SK-MEL-5 (cell line): ENCODE results near the gene UTP11. TPM values are rescaled to one million over a fixed set of nuclear protein-coding genes. Genes with fewer than 3 reads are reported as not detected.
"Not testable (repeated sequence)": the region's sequence is repeated elsewhere in the genome, so short reads cannot be mapped to it uniquely, and the experiment has no call there.

Experiments
- DNase-seq: peaks from one replicate; pipeline ENCODE4 v3.0.0-alpha.2; 2016; ENCODE audit warnings: low read depth, low spot score
- in situ Hi-C: cut with HindIII; loops from 2 replicates; pipeline ENCODE4 v1.10.0; 2016; ENCODE audit warnings: low sequenced_read_pairs, high pct_unique_total_duplicates, low pct_unique_long_range_greater_than_20kb
- total RNA-seq: library from RNA; depleted of rRNA; stranded (reverse); fragments of >200 nt; shearing (Covaris generic); gene quantifications from 2 replicates; pipeline ENCODE4 v1.2.3, GENCODE V29; 2014

UTP11 gene
- total RNA-seq, 1 experiment from 2014 or later = 73.1 TPM

DNA sequence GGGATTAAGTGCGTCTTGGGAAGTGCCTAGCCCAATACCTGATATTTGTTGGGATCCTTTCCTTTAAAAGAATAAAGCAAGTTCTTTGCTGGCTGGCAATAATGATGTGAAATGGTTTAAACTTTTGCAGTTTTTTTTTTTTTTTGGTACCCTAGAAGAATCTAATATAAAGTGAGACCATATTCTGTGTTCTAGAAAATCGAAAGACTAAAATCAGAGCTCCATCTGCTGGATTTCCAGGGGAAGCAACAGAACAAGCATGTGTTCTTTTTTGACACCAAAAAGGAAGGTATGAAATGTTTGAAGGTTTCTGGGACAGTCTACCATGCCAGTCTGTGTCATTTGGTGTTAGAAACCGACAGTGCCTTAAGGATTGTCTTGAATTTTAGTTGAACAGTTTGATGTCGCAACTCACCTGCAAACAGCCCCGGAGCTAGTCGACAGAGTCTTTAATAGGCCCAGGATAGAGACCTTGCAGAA lies 6.4 kb downstream of the UTP11 start:
- in situ Hi-C loops = no loop called here
- peak; percentile 66 for DNase-seq

- in situ Hi-C loops = no loop called here
These were observed 7.9 kb downstream of the UTP11 start for GRCh38 chr1:38020396-38020795.

GRCh38 chr1:38021969-38022368 lies 9.4 kb downstream of the UTP11 start:
- DNase-seq = no peak
- in situ Hi-C loops = no loop called here

More at GRCh38 chr1:38020396-38020795, 7.9 kb downstream of the UTP11 start:
- DNase-seq = no peak

GRCh38 chr1:38022810-38023209 lies 10.3 kb downstream of the UTP11 start:
- in situ Hi-C loops = no loop called here
- DNase-seq = no peak

GRCh38 chr1:38025233-38025632 lies 12.7 kb downstream of the UTP11 start:
- DNase-seq = no peak
- in situ Hi-C loops = no loop called here

- no peak for DNase-seq
- in situ Hi-C loops = no loop called here
These were observed 13.1 kb downstream of the UTP11 start for GRCh38 chr1:38025664-38026063.

GRCh38 chr1:38026592-38027200 lies 14.2 kb downstream of the UTP11 start:
- peak; percentile 78 for DNase-seq
- in situ Hi-C loops = no loop called here

DNA sequence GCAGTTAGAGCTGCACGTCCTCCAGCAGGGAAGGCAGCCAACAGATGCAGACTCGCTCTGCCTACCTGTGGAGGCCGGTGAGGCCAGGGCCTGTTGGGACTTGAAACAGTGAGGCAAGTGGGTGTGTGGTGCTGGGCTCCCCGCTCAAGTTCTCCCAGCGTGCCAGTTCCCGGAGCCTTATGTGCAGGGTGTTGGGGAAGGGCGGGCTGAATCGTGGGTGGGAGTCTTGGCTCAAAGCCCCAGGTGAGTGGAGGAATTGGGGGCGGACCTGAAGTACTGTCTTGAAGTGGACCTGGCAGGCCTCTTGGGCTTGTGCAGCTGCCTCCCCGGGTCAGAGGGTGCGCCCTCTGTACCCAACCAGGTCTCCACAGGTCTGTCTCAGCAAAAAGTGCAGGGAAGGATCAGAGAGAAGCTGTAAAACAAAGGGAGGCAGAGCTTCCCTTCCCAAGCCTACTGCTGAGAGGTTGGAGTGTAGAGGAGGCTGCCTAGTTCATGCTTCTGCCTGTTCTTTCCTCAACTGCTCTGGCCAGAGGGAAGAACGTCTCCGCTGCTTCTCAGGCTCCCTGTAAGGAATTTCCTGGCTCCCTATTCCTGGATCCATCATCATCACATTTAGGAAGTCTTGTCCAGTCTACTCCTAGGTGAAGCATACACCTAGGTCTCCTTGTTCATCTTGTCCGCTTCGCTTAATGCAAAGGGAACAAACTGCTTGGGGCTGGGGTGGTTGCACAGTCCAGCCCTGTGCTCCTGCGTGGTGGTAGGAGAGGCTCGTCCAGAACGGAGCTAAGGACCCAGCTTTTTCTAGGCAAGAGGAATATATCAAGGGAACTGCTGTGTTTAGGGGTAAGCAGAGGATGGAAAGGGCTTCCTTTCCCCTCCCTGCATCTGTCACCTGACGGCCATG lies 14.9 kb downstream of the UTP11 start:
- in situ Hi-C loops = no loop called here
- no peak for DNase-seq

DNA sequence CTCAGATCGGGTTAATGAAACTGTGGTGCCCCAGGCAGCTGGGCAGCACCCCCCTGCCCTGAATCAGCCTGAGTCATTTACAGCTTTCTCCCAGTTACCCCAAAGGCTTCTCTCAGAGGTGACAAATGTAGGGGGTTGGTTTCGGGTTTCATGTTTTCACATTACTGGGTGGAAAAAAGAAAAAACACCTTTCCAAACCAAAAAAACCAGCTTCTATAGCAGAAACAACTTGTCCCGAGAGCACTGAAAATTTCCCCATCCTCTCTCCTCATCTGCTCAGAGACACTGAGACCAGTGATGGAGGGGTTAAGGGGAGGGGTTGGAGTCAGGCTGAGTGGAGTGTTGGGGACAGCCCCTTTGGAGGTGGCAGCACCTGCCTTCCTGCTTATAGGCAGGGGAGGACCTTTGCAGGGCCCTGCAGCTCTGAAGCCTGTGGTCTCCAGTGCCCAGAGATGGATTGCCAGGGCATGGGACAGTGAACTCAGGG lies 15.6 kb downstream of the UTP11 start:
- in situ Hi-C loops = no loop called here
- no peak for DNase-seq

DNA sequence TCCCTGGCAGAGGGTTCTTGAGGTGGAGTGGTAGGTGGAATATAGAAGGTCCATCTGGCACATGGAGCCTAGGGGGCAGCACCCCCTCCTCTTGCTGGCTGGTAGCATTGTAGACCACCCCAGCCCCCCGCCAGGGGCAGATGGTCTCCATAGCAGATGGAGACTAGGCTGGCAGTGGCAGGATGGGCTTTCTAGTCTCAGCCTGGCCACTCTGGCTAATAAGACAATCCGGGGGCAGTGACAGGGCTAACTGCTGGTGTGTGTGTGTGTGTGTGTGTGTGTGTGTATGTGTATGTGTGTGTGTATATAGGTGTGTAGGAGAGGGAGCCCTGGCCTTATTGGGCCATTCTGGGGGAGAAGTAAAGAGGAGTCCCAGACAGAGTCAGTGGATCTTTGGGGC lies 16.1 kb downstream of the UTP11 start:
- DNase-seq = no peak
- in situ Hi-C loops = no loop called here

DNA sequence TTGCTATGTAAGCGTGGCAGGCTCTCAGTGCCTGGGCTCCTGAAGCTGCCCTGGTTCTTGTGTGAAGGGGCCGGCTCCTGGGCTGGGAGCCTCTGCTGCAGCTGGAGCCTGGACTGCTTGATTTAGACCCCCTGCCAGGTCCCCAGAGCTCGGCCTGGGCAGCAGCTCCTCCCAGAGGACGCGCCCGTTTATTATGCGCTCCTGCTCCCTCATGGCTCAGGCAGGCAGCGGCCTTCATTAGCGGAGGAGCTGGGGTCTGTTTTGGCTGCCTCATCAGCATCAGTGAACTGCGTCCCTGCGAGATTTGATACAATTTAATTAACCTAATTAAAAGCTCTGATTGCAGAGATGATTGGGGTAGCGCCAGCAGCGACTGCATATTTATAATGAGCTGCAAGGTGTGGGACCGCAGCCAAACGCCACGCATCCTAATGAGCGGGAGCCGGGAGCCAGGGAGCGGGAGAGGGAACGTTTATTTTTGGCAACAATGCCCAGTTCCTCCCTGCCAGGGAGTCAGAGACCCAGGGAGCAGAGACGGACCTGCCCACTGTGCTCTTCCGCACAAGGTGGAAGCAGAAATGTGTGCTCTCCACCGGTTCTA lies 16.6 kb downstream of the UTP11 start:
- in situ Hi-C loops = no loop called here
- no peak for DNase-seq

- DNase-seq = peak; percentile 73
- in situ Hi-C loops = no loop called here
These were observed 17.4 kb downstream of the UTP11 start for GRCh38 chr1:38029685-38030511.

DNA sequence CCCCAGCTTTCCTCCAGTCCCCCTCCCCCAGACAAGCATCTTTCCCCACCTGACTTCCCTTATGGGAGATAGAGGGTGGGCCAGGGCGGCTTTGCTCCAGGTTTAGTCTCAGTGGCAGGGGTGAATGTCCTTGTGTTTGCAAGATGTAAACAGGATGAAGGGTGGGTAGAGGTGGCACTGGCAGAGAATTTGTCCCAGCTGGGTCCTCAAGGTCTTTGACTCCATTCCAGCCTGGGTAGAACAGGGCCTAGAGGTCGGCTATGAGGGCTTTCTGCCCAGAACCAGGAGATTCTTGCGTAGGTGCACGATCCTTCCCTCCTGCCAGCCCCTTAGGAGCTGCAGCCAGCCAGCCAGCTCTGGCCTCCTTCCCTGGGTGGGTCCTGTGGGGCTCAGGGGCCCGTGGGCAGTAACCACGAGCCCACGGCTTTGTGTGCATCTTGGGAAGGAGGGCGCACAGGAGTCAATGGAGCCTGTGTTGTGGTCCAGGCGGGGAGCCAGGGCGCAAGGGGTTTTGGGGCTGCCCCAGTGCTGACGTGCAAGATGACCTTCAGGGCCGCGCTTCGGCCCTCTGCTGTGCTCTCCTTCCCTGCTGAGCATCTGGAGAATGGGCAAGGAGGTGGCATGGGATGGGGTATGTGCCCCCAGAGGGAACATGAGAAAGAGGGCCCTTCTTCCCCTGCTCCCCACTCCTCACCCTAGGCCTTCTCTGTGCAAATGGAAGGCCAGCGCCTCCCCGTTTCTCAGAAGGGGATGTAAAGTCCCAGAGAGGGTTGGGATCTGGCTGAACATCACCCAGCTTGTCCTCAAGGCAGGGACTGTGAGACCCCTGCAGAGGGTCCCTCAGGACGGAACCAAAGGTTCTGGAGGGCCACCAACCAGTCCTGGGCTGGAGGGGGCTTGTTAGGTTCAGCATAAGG lies 18.3 kb downstream of the UTP11 start:
- DNase-seq = peak; percentile 94
- in situ Hi-C loops = no loop called here

- in situ Hi-C loops = no loop called here
- peak; percentile 93 for DNase-seq
These were observed 19.0 kb downstream of the UTP11 start for GRCh38 chr1:38031513-38031866.

DNA sequence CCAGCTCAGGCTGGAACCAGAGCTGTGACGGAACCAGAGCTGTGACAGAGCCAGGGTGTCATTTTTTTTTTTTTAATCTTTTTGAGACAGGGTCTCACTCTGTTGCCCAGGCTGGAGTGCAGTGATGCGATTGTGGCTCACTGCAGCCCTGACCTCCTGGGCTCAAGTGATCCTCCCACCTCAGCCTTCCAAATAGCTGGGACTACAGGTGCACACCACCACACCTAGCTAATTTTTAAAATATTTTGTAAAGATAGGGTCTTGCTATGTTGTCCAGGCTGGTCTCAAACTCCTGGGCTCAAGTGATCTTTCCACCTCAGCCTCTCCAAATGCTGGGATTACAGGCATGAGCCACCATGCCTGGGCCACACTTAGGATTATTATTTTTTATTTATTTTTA lies 20.5 kb downstream of the UTP11 start:
- in situ Hi-C loops, DNase-seq: not testable (repeated sequence)

DNA sequence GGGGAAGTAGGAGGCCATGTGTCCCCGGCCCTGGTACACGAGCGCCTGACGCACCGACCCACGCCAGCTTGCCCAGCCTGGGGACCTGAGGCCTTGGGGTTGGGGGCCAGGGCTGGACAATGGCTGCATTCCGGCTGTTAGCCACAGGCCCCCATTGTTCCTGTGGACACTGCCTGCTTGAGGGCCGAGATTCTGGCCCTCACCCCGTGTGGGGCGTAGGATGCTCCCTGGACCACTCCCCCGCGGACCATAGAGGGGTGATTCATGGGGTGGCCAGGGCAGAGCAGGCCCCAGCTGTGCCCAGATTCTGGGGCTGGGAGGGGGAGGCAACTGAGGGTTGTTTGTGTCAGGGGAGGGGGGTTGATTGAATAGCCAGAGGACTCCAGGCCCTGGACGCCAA lies 22.3 kb downstream of the UTP11 start:
- no peak for DNase-seq
- in situ Hi-C loops = no loop called here
